HepG2 (cell line): ENCODE data around the gene STARD13. TPM values are rescaled to one million over a fixed set of nuclear protein-coding genes. Genes with fewer than 3 reads are reported as not detected.
A peak's percentile ranks its signal among the peaks of the same experiment; 100 is the strongest.

Experiments used
- ATAC-seq: fragments of 200-7000 bp; cut with Tn5 transposase; 3 replicates; pipeline ENCODE4 v1.9.1; 2020; ENCODE audit warnings: mild to moderate bottlenecking, moderate library complexity
- BruUV-seq: library from RNA; stranded (reverse); fragments of 400-500 nt; replicated peaks from 2 replicates; lab custom pipeline; 2021; lab: Mats Ljungman, UMichigan
- CTCF ChIA-PET: fragments of 300-600 bp; formaldehyde crosslinking; extraction: SDS; loops from one replicate; lab custom pipeline; 2021; ENCODE audit warnings: low total read pairs, inconsistent platforms, low intra/inter-chr PET ratio; lab: Yijun Ruan, JAX
- POLR2A ChIA-PET: fragments of 350-600 bp; sonication (Branson Sonifier 250); formaldehyde crosslinking; loops from one replicate; lab custom pipeline; 2020; ENCODE audit warnings: antibody characterized with exemption, inconsistent platforms; lab: Yijun Ruan, JAX
- DNase-seq: peaks from one replicate; pipeline ENCODE4 v3.0.0-alpha.2; 2015; ENCODE audit warnings: low spot score
- FAIRE-seq: peaks from 3 replicates; lab custom pipeline; 2011; peaks lifted over from hg19 to GRCh38; lab: Jason Lieb, UNC
- H2AFZ ChIP-seq: one replicate; pipeline ENCODE4 v1.6.1; 2011; ENCODE audit warnings: low read length, inconsistent platforms
- H3K27ac ChIP-seq: fragments of 300-600 bp; 3 replicates; pipeline ENCODE4 v1.8.0; 2011; ENCODE audit warnings: mixed run types, mild to moderate bottlenecking, mixed read lengths, low read length, inconsistent platforms; ENCODE audit not compliant: insufficient read depth; ENCODE audit errors: extremely low read length
- H3K27me3 ChIP-seq, 2 experiments: fragments of 200-600 bp in 1 of 2; 2 replicates in 1 of 2; 3 replicates in 1 of 2; pipeline versions ENCODE4 v1.6.0 to v1.8.0; 2011; ENCODE audit warnings: low read length in 2 of 2, mild to moderate bottlenecking in 2 of 2, moderate library complexity in 2 of 2, inconsistent platforms in 1 of 2; ENCODE audit not compliant: insufficient read depth in 2 of 2, control insufficient read depth in 1 of 2
- H3K36me3 ChIP-seq, 2 experiments: fragments of 200-600 bp in 1 of 2; replicated peaks in 1 of 2; 2 replicates in 1 of 2; 3 replicates in 1 of 2; pipeline versions ENCODE4 v1.5.1 to v1.8.0; 2011; ENCODE audit warnings: low read length in 2 of 2, inconsistent platforms in 1 of 2; ENCODE audit not compliant: insufficient read depth in 2 of 2, control insufficient read depth in 1 of 2
- H3K4me1 ChIP-seq: 2 replicates; pipeline ENCODE4 v1.5.1; 2012; ENCODE audit warnings: low read length, inconsistent platforms; ENCODE audit not compliant: insufficient read depth
- H3K4me2 ChIP-seq: 2 replicates; pipeline ENCODE4 v1.6.0; 2011; ENCODE audit warnings: low read depth, low read length, inconsistent platforms
- H3K4me3 ChIP-seq, 3 experiments: fragments of 200-600 bp in 1 of 3; sonication (generic), shearing (Covaris generic) in 1 of 3; replicated peaks in 1 of 3; 2 replicates each; pipeline ENCODE4 v1.5.1; 2011 to 2016; ENCODE audit warnings: low read length in 3 of 3, inconsistent platforms in 2 of 3, low read depth in 2 of 3, mild to moderate bottlenecking in 2 of 3, control low read depth in 1 of 3, mixed read lengths in 1 of 3; ENCODE audit not compliant: insufficient read depth in 1 of 3
- H3K79me2 ChIP-seq: one replicate; pipeline ENCODE4 v1.6.1; 2011; ENCODE audit warnings: low read length, inconsistent platforms; ENCODE audit not compliant: insufficient read depth
- H3K9ac ChIP-seq: 2 replicates; pipeline ENCODE4 v1.6.0; 2011; ENCODE audit warnings: mild to moderate bottlenecking, low read depth, low read length, inconsistent platforms; ENCODE audit not compliant: insufficient read depth
- H3K9me3 ChIP-seq: 2 replicates; pipeline ENCODE4 v1.5.1; 2012; ENCODE audit warnings: mild to moderate bottlenecking, low read length
- H4K20me1 ChIP-seq: 2 replicates; pipeline ENCODE4 v1.6.0; 2011; ENCODE audit warnings: inconsistent platforms, mild to moderate bottlenecking, low read length, moderate library complexity; ENCODE audit not compliant: insufficient read depth
- AGO2 ChIP-seq: fragments of 200-400 bp; formaldehyde crosslinking; optimal IDR thresholded peaks from 2 replicates; pipeline ENCODE3; 2017; ENCODE audit warnings: mild to moderate bottlenecking, low read depth, low read length, moderate library complexity
- DDIT3 ChIP-seq: sonication (generic); formaldehyde crosslinking; IDR thresholded peaks from 2 replicates; pipeline ENCODE4 v1.4.0; 2020; ENCODE audit warnings: mild to moderate bottlenecking, missing genetic modification reagents
- MED1 ChIP-seq: sonication (generic); formaldehyde crosslinking; IDR thresholded peaks from 2 replicates; pipeline ENCODE4 v1.4.0; 2020; ENCODE audit warnings: missing genetic modification reagents
- PLRG1 ChIP-seq: fragments of 450-650 bp; conservative IDR thresholded peaks from 2 replicates; pipeline ENCODE4 v1.6.1; 2016
- RBM39 ChIP-seq: fragments of 200-400 bp; formaldehyde crosslinking; IDR thresholded peaks from one replicate; pipeline ENCODE4 v1.6.1; 2018; ENCODE audit warnings: antibody characterized with exemption, mild to moderate bottlenecking, low read depth, low read length; ENCODE audit not compliant: poor library complexity, severe bottlenecking
- SAP130 ChIP-seq: IDR thresholded peaks from 2 replicates; pipeline ENCODE4 v1.6.1; 2016; ENCODE audit warnings: low read depth
- TEAD3 ChIP-seq: optimal IDR thresholded peaks from 2 replicates; pipeline ENCODE3; 2016; ENCODE audit warnings: borderline replicate concordance
- ZNF484 ChIP-seq: sonication (generic); formaldehyde crosslinking; IDR thresholded peaks from 2 replicates; pipeline ENCODE4 v1.5.1; 2020; ENCODE audit warnings: mild to moderate bottlenecking, low read depth, missing genetic modification reagents, borderline replicate concordance
- ZNF879 ChIP-seq: sonication (generic); formaldehyde crosslinking; IDR thresholded peaks from 2 replicates; pipeline ENCODE4 v1.8.1; 2023; ENCODE audit warnings: missing genetic modification reagents
- WGBS: methylation state at CpG from one replicate; pipeline ENCODE4 v1.1.6; 2017; ENCODE audit warnings: low lambda C conversion rate; 5-methylcytosine and 5-hydroxymethylcytosine counted together
- in situ Hi-C: cut with HindIII; loops from 2 replicates; pipeline ENCODE4 v1.10.0; 2017; ENCODE audit warnings: low pct_unique_long_range_greater_than_20kb; ENCODE audit not compliant: extremely low pct_ligation_motif_present
- intact Hi-C: fragments of 100-400 bp; cut with micrococcal nuclease; formaldehyde crosslinking; loops from one replicate; pipeline ENCODE4 v1.10.0; 2022; ENCODE audit not compliant: unreplicated experiment
- polyA plus RNA-seq, 8 experiments: library from polyadenylated mRNA; depleted of rRNA in 3 of 8; stranded (reverse) in 7 of 8; unstranded in 1 of 8; fragments of >200 nt; fragmentation: Illumina TruSeq in 4 of 8; extraction: Trizol in 4 of 8; gene quantifications; 2 replicates each; pipeline versions ENCODE4 v1.2.1 to v1.2.3, GENCODE V29; 2011 to 2016; ENCODE audit warnings: low read depth in 4 of 8, missing spikeins in 1 of 8, mixed read lengths in 1 of 8; ENCODE audit not compliant: insufficient read depth in 1 of 8
- total RNA-seq, 5 experiments: library from RNA; depleted of rRNA; stranded (reverse); fragments of >200 nt; fragmentation: Illumina TruSeq; extraction: Trizol; gene quantifications; 2 replicates each; pipeline ENCODE4 v1.2.3, GENCODE V29; 2016; ENCODE audit warnings: low read depth in 1 of 5
- TF ChIP-seq, protein P1 (sequence below): sonication (generic); formaldehyde crosslinking; IDR thresholded peaks from 2 replicates; pipeline ENCODE4 v1.4.0; 2020; ENCODE audit warnings: mild to moderate bottlenecking, low read depth, missing genetic modification reagents
- TF ChIP-seq, protein P2 (sequence below): sonication (generic); formaldehyde crosslinking; IDR thresholded peaks from 2 replicates; pipeline ENCODE4 v1.4.0; 2020; ENCODE audit warnings: mild to moderate bottlenecking, missing genetic modification reagents, borderline replicate concordance
- TF ChIP-seq, protein P3 (sequence below): sonication (generic); formaldehyde crosslinking; IDR thresholded peaks from 2 replicates; pipeline ENCODE4 v1.5.1; 2020; ENCODE audit warnings: mild to moderate bottlenecking, missing genetic modification reagents, moderate library complexity

STARD13 gene
- total and polyA plus RNA-seq, 2 of the 13 experiments (the other 11 are each of a cell fraction or from before 2014, with no cell fraction given): 12.8 to 14.3 TPM

DNA sequence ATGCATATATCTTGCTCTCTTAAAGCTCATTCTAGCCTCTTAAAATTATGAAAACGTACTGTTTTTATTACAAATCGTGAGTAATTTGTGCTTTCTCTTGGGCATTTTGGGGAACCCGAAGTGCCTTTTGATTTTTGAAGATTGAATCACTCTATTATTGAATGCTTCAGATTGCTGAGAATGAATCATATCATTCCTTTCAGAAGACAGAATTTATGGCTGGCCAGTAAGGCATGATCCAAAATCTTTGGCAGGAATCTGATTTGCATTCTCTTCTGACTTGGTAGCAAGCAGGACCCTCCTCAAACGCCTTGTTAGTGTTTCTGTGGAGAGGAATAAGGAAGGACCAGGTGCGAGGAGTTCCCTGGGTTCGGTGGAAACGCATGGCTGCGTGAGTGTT, 49.5 kb downstream of the STARD13 start (continued):
- TF ChIP-seq DDIT3 (CRISPR knock-in tag): no peak
- TF ChIP-seq AGO2: no peak

- no peak overlapping the region for H3K4me2 ChIP-seq
- no peaks in the 10 kb centered on the region for H4K20me1 ChIP-seq
- no TSS peak for BruUV-seq
- 91% methylated on average over 3 of the region's 3 CpGs for WGBS
- peaks cover 13 to 43% of the 10 kb centered on the region in 2 experiments for H3K36me3 ChIP-seq
- H3K79me2 ChIP-seq: no peaks in the 10 kb centered on the region
- peaks cover 21% of the 10 kb centered on the region for H3K9me3 ChIP-seq
- H3K4me3 ChIP-seq: no peak overlapping the region
- ATAC-seq (no peak), DNase-seq (no peak)
- ChIA-PET CTCF (no interaction called here), POLR2A (interaction anchor here (1.2 kb wide), 1 partner anchor 50 kb away, joined by 4 read pairs; the partner anchor contains the start of gene STARD13)
- H3K27ac ChIP-seq: no peak overlapping the region
- no peaks in the 10 kb centered on the region for H3K27me3 ChIP-seq
- peaks cover 33% of the 10 kb centered on the region for H3K4me1 ChIP-seq
- no peak overlapping the region for H3K9ac ChIP-seq
- intact Hi-C loops: no loop called here
- in situ Hi-C loops: no loop called here
- TF ChIP-seq, protein P1, sequence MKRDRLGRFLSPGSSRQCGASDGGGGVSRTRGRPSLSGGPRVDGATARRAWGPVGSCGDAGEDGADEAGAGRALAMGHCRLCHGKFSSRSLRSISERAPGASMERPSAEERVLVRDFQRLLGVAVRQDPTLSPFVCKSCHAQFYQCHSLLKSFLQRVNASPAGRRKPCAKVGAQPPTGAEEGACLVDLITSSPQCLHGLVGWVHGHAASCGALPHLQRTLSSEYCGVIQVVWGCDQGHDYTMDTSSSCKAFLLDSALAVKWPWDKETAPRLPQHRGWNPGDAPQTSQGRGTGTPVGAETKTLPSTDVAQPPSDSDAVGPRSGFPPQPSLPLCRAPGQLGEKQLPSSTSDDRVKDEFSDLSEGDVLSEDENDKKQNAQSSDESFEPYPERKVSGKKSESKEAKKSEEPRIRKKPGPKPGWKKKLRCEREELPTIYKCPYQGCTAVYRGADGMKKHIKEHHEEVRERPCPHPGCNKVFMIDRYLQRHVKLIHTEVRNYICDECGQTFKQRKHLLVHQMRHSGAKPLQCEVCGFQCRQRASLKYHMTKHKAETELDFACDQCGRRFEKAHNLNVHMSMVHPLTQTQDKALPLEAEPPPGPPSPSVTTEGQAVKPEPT (CRISPR knock-in tag): no peak
- TF ChIP-seq, all 625 proteins: peak for 0
- H2AFZ ChIP-seq: no peak overlapping the region
- FAIRE-seq: no peak
These were observed 50.0 kb downstream of the STARD13 start for GRCh38 chr13:33235564-33235963.

DNA sequence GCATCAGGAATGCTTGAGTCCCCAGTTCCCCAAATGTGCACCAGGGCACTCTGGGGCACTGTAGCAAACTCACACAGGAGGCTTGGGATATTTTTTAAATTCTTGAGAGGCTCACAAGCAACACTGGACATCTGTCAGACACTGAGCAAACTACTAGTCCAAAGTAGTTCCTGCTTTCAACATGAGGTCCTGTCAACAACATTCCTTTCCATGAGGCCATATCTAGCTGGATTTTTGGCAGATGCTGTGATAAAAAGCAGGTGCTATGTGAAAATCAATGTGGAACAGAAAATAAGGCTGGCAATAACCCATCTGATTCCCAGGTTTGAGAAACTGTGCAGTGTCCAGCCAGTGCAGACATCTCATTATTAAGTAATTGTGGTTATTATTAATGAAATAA, 50.5 kb downstream of the STARD13 start:
- Histone ChIP-seq H3K79me2 (no peaks in the 10 kb centered on the region), H3K9me3 (peaks cover 21% of the 10 kb centered on the region), H3K4me2 (no peak overlapping the region), H4K20me1 (no peaks in the 10 kb centered on the region), H3K9ac (no peak overlapping the region), H3K4me1 (peaks cover 38% of the 10 kb centered on the region), H3K27me3 (no peaks in the 10 kb centered on the region), H3K36me3 (peaks cover 12 to 42% of the 10 kb centered on the region in 2 experiments), H2AFZ (no peak overlapping the region), H3K27ac (no peak overlapping the region), H3K4me3 (no peak overlapping the region)
- ChIA-PET POLR2A (interaction anchor here (1.2 kb wide), 1 partner anchor 50 kb away, joined by 4 read pairs; the partner anchor contains the start of gene STARD13), CTCF (no interaction called here)
- intact Hi-C loops (no loop called here), in situ Hi-C loops (no loop called here)
- ATAC-seq: peak; percentile 78
- peak; percentile 71 for DNase-seq
- BruUV-seq: no TSS peak
- no peak for FAIRE-seq
- TF ChIP-seq SAP130 (CRISPR knock-in tag): peak; percentile 38; the same call in 1 of the 2 replicates
- TF ChIP-seq MED1 (CRISPR knock-in tag): peak; percentile 24; the same call in 1 of the 2 replicates
- TF ChIP-seq TEAD3: peak; percentile 31
- TF ChIP-seq ZNF879 (CRISPR knock-in tag): no peak
- no peak for TF ChIP-seq PLRG1
- TF ChIP-seq ZNF484 (CRISPR knock-in tag): no peak
- TF ChIP-seq, protein P2, sequence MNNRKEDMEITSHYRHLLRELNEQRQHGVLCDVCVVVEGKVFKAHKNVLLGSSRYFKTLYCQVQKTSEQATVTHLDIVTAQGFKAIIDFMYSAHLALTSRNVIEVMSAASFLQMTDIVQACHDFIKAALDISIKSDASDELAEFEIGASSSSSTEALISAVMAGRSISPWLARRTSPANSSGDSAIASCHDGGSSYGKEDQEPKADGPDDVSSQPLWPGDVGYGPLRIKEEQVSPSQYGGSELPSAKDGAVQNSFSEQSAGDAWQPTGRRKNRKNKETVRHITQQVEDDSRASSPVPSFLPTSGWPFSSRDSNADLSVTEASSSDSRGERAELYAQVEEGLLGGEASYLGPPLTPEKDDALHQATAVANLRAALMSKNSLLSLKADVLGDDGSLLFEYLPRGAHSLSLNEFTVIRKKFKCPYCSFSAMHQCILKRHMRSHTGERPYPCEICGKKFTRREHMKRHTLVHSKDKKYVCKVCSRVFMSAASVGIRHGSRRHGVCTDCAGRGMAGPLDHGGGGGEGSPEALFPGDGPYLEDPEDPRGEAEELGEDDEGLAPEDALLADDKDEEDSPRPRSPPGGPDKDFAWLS (CRISPR knock-in tag): no peak
- TF ChIP-seq RBM39: no peak
- TF ChIP-seq, protein P3, sequence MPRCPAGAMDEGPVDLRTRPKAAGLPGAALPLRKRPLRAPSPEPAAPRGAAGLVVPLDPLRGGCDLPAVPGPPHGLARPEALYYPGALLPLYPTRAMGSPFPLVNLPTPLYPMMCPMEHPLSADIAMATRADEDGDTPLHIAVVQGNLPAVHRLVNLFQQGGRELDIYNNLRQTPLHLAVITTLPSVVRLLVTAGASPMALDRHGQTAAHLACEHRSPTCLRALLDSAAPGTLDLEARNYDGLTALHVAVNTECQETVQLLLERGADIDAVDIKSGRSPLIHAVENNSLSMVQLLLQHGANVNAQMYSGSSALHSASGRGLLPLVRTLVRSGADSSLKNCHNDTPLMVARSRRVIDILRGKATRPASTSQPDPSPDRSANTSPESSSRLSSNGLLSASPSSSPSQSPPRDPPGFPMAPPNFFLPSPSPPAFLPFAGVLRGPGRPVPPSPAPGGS (CRISPR knock-in tag): no peak
